Vein endothelial cell (primary cell): ENCODE data around the gene NUDT14. TPM values are rescaled to one million over a fixed set of nuclear protein-coding genes. Genes with fewer than 3 reads are reported as not detected.

ENCODE experiments used
- small RNA-seq: library from RNA; depleted of rRNA; stranded (forward); fragments of <200 nt; gene quantifications from one replicate; pipeline ENCODE3, GENCODE V24; 2012
- total RNA-seq: library from RNA; depleted of rRNA; stranded (reverse); fragments of >200 nt; gene quantifications from 2 replicates; pipeline ENCODE4 v1.2.3, GENCODE V29; 2012

Gene NUDT14
- total RNA-seq: 36.2 and 72.2 TPM in 2 replicates

GRCh38 chr14:105180592-105181548 is at the start of gene NUDT14:
NUDT14 (minus strand) TSS chr14:105181312; CDS start chr14:105181209, 103 bp downstream.

GRCh38 chr14:105168496-105168978 is 12.6 kb downstream of the NUDT14 start, which contains the start of gene JAG2:
JAG2 (minus strand) TSS chr14:105168776; CDS start chr14:105168420, 356 bp downstream.

Small RNA genes within 50 kb of the gene (small RNA-seq; reads per million reads assigned to genes)
- gene MIR6765: not detected

Other genes with a start within 250 kb of the NUDT14 start
- gene AHNAK2, start 202.9 kb downstream of the NUDT14 start, total RNA-seq: 55.2 and 76.0 TPM in 2 replicates
- 6.5 and 10.2 TPM in 2 replicates for gene CLBA1, start 195.5 kb downstream of the NUDT14 start, total RNA-seq
- gene CDCA4, start 160.2 kb downstream of the NUDT14 start, total RNA-seq: 39.2 and 45.6 TPM in 2 replicates
- gene GPR132, start 115.9 kb downstream of the NUDT14 start, total RNA-seq: not detected in 2 replicates
- 47.0 and 50.1 TPM in 2 replicates for gene JAG2, start 12.5 kb downstream of the NUDT14 start, total RNA-seq
- gene BTBD6, start 67.2 kb upstream of the NUDT14 start, total RNA-seq: 58.2 and 58.8 TPM in 2 replicates
- gene BRF1, start 119.7 kb upstream of the NUDT14 start, total RNA-seq: 49.3 and 56.0 TPM in 2 replicates
- gene PACS2, start 133.4 kb upstream of the NUDT14 start, total RNA-seq: 69.9 and 99.9 TPM in 2 replicates
- 0.10 TPM in 1 of 2 replicates, not detected in the other for gene TEX22, start 217.2 kb upstream of the NUDT14 start, total RNA-seq
- 78.7 and 121 TPM in 2 replicates for gene MTA1, start 238.5 kb upstream of the NUDT14 start, total RNA-seq